GM19463 (cell line): ENCODE measurements around the gene ILRUN.
"Not testable (repeated sequence)": the region's sequence is repeated elsewhere in the genome, so short reads cannot be mapped to it uniquely, and the experiment has no call there.

ENCODE experiments used
- ATAC-seq: cut with Tn5 transposase; IDR thresholded peaks from one replicate; pipeline ENCODE4 v1.9.1; 2021; ENCODE audit warnings: mild to moderate bottlenecking, moderate library complexity; ENCODE audit not compliant: unreplicated experiment

ILRUN gene

DNA sequence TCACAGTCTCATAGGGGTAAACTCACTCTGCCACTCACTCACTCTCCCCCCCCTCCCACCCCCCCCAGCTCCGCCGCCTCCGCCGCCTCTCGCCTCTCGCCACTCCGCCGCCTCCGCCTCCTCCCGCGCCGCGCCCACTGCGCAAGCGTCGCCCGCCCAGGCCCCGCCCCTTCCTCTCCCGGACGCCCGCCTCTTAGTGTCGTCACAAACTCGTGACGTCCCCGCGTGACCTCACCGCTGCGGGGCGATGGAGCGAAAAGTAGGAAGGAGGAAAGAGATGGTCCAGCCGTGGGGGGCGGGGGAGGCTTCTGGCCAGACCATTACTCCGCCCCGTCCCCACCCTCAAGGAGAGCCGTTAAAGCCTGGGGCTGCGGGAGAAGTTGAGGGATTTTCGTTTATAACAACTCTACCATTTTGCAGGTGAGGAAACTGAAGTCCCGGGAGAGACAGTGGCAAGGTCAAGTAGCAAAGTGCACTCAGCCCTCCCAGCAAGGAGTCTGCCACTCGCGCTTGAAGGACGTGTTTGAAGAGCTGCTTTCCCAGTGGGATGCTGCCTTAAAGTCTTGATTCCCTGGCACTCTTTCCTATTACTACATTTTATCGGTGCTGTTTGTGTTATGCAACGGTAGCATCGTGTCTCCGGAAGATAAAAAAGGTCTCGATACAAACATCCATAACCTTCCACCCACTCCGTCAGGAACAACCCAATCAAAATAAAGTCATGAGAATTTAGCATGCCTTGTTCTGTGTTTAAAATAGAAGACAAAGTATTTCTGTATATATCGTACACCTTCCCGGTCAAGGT lies at the start of gene ILRUN:
Gene ILRUN, minus strand, starts transcription at position 29 of the 805 bp plus-strand sequence. CDS start 164 bp downstream, outside the sequence.
- peak; percentile 81 for ATAC-seq

- ATAC-seq: no peak
Observed at GRCh38 chr6:34745277-34746103, 48.9 kb upstream of the ILRUN start.

DNA sequence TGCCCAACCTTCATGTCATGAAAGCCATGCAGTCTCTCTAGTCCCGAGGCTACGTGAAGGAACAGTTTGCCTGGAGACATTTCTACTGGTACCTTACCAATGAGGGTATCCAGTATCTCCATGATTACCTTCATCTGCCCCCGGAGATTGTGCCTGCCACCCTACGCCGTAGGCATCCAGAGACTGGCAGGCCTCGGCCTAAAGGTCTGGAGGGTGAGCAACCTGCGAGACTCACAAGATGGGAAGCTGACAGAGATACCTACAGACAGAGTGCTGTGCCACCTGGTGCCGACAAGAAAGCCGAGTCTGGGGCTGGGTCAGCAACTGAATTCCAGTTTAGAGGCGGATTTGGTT lies 47.7 kb upstream of the ILRUN start:
- ATAC-seq: not testable (repeated sequence)

- ATAC-seq: no peak
Observed at GRCh38 chr6:34743625-34744293, 47.2 kb upstream of the ILRUN start.

DNA sequence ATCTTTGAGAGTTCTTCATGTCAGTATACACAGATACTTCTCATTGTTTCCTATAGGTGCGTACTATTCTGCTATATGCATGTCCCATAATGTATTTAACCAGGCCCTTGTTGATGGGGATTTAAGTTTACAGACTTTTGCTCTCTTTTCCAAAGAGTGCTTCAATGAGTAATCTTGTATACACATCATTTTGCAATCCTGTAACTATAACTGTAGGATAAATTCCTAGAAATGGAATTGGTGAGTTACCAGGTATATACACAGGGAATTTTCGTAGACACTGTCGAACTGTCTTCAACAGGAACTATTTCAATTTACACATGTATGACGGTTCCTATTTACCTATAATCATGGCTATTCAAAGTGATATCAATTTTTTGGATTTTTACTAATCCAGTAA lies 45.5 kb upstream of the ILRUN start:
- no peak for ATAC-seq

- no peak for ATAC-seq
Observed at GRCh38 chr6:34736823-34737222, 40.3 kb upstream of the ILRUN start.

DNA sequence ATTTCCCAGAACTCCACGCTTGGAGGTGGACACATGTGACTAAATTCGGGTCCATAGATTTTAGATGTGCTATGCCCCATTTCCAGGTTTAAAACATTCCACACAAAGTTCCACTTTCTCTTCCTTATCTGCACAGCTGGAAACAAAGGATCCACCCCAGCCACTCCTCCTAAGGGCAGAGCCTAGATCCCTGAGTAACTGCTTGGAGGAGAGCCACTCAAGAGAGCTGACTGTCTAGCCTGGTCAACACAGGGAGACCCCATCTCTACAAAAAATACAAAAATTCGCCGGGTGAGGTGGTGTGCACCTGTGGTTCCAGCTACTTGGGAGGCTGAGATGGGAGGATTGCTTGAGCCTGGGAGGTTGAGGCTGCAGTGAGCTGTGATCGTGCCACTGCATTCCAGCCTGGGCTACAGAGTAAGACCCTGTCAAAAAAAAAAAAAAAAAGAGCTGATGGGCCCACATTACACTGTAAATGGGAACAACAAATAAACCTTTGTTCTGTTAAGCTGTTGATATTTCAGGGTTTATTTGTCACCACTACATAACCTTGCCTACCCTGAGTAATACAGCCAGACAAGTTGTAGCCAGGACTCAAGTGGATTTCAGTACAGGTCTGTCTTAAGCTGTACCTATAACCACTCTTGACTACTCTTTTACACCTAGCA lies 35.0 kb upstream of the ILRUN start:
- ATAC-seq: no peak

- no peak for ATAC-seq
Observed at GRCh38 chr6:34729631-34730470, 33.3 kb upstream of the ILRUN start.

DNA sequence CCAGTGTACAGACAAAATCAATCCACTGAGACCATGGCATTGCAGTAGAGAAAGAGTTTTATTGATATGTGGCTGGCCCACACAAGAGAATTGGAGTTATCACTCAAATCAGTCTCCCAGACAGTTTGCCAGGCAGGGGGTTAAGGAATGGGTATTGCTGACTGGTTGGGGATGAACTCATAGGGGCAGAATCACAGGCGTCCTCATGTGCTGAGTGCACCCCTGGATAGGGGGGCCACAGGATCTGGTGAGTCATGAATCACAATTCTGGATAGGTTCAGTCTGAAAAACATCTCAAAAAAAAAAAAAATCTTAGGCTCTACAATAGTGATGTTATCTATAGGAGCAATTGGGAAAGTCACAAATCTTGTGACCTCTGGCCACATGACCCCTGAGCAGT lies 29.5 kb upstream of the ILRUN start:
- ATAC-seq: no peak

GRCh38 chr6:34723203-34723602 lies 26.6 kb upstream of the ILRUN start:
- no peak for ATAC-seq

- no peak for ATAC-seq
Observed at GRCh38 chr6:34722451-34722850, 25.9 kb upstream of the ILRUN start.

DNA sequence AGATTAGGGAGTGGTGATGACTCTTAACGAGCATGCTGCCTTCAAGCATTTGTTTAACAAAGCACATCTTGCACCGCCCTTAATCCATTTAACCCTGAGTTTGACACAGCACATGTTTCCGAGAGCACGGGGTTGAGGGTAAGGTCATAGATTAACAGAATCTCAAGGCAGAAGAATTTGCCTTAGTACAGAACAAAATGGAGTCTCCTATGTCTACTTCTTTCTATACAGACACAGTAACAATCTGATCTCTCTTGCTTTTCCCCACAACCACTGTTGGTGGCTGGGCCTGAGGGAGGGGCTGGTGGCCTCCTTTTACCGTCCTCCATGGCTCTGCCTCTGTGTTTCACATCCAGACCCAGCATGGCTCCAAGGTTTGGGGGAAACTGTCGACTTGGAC lies 23.6 kb upstream of the ILRUN start:
- not testable (repeated sequence) for ATAC-seq

GRCh38 chr6:34719646-34720045 lies 23.1 kb upstream of the ILRUN start:
- not testable (repeated sequence) for ATAC-seq

GRCh38 chr6:34718976-34719375 lies 22.4 kb upstream of the ILRUN start:
- no peak for ATAC-seq

DNA sequence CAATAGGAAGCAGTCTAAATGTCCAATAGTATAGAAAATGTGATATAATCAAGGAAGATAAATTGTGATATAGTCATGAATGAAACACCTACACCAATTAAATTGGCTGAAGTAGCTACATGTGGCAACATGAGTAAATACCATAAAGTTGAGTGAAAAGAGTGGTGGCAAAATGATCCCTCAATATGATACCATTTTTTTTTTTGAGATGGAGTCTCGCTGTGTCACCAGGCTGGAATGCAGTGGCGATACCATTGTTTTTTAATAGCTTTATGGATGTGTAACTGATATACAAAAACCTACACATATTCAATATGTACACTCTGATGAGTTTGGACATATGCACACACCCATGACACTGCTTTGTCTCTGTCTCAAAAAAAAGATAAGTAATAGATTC lies 20.9 kb upstream of the ILRUN start:
- ATAC-seq: no peak

- no peak for ATAC-seq
Observed at GRCh38 chr6:34714663-34715062, 18.1 kb upstream of the ILRUN start.

DNA sequence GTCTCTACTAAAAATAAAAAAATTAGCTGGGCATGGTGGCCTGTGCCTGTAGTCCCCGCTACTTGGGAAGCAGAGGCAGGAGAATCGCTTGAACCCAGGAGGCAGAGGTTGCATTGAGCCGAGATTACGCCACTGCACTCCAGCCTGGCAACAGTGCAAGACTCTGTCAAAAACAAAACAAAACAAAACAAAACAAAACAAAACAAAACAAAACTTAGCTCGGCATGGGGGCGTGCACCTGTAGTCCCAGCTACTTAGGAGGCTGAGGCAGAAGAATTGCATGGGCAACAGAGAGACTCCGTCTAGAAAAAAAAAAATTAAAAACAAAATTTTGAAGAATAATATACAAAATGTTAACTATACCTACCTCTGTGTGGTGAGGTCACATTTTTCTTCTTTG lies 16.3 kb upstream of the ILRUN start:
- ATAC-seq: not testable (repeated sequence)

DNA sequence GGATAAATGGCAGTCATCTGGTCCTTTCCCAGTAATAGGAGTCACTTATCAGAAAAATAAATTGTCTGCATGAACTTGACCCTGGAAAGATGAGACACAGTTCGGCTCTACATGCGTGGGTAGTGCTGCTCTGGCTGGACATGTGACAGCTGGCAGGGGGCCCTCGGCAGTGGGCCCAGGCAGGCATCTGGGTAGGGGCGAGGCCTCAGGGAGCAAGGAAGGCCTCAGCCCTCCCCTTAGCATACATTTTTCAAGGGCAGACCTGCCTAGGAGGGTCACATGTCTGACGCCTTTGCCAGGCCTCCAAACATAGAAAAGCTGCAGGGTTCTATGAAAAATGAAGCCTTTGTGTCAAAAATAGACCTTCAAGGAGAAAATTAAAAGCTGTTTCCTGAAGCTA lies 12.8 kb upstream of the ILRUN start:
- ATAC-seq: no peak

DNA sequence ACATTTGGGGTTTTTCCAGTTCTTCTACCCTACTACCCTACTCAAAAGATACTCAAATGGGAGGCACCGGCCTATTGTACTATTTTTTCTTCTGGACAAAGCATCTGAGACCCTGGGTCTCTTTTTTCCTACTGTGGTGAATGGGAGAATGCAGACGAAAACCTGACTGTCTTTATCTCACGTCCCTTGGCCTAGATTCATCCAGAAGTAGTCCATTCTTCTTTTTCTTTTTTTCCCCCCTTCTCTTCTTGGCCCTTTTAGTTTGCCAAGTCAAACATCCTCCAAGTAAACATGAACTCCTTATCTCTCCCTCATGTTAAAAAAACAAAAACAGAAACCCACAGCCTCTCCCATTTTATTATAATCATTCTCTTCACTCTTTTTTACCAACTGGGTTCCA lies 8.7 kb upstream of the ILRUN start:
- ATAC-seq: no peak

GRCh38 chr6:34701199-34701598 lies 4.6 kb upstream of the ILRUN start:
- ATAC-seq: no peak
